Uterus (tissue), 2 donors: Measurements from ENCODE around the gene WFDC8.

Source experiments
- POLR2A ChIP-seq, 2 donors: fragments of 450-650 bp; IDR thresholded peaks; one replicate each; pipeline ENCODE4 v1.6.1; 2016; ENCODE audit warnings: antibody characterized with exemption in 2 of 2, mild to moderate bottlenecking in 1 of 2, moderate library complexity in 1 of 2
- TF ChIP-seq, protein P1 (sequence below), 4 experiments: fragments of 200-600 bp in 2 of 4; fragments of 450-650 bp in 2 of 4; sonication (generic) in 2 of 4; IDR thresholded peaks; one replicate each; pipeline ENCODE4 v1.5.1; 2016 to 2019; ENCODE audit warnings: antibody characterized with exemption in 4 of 4, mild to moderate bottlenecking in 2 of 4, moderate library complexity in 1 of 4

GRCh38 chr20:45555198-45555597 lies 23.9 kb downstream of the WFDC8 start:
- TF ChIP-seq, protein P1, sequence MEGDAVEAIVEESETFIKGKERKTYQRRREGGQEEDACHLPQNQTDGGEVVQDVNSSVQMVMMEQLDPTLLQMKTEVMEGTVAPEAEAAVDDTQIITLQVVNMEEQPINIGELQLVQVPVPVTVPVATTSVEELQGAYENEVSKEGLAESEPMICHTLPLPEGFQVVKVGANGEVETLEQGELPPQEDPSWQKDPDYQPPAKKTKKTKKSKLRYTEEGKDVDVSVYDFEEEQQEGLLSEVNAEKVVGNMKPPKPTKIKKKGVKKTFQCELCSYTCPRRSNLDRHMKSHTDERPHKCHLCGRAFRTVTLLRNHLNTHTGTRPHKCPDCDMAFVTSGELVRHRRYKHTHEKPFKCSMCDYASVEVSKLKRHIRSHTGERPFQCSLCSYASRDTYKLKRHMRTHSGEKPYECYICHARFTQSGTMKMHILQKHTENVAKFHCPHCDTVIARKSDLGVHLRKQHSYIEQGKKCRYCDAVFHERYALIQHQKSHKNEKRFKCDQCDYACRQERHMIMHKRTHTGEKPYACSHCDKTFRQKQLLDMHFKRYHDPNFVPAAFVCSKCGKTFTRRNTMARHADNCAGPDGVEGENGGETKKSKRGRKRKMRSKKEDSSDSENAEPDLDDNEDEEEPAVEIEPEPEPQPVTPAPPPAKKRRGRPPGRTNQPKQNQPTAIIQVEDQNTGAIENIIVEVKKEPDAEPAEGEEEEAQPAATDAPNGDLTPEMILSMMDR (IDR thresholded peaks at IDR 0.05): no peak
- no peak for TF ChIP-seq POLR2A (IDR thresholded peaks at IDR 0.05)
